A673 (cell line): ENCODE data around the gene SLC26A3. TPM values are rescaled to one million over a fixed set of nuclear protein-coding genes. Genes with fewer than 3 reads are reported as not detected.

Source experiments
- BruUV-seq: library from RNA; stranded (reverse); fragments of 400-500 nt; replicated peaks from 2 replicates; lab custom pipeline; 2021; lab: Mats Ljungman, UMichigan
- CTCF ChIA-PET: fragments of 300-600 bp; sonication (Branson Sonifier 250); formaldehyde crosslinking; loops from one replicate; lab custom pipeline; 2022; ENCODE audit warnings: antibody characterized with exemption; lab: Charles Lee
- POLR2A ChIA-PET: fragments of 300-600 bp; sonication (Branson Sonifier 250); formaldehyde crosslinking; loops from one replicate; lab custom pipeline; 2022; ENCODE audit warnings: antibody characterized with exemption; ENCODE audit not compliant: low non-redundant PET; lab: Charles Lee
- DNase-seq: peaks from one replicate; pipeline ENCODE4 v3.0.0-alpha.2; 2015; ENCODE audit warnings: low spot score
- H3K27ac ChIP-seq: fragments of 200-600 bp; sonication (generic); 2 replicates; pipeline ENCODE4 v1.5.1; 2016; ENCODE audit warnings: mixed run types, low read depth, mild to moderate bottlenecking, mixed read lengths, antibody characterized with exemption, low read length; ENCODE audit not compliant: poor library complexity, severe bottlenecking
- H3K27me3 ChIP-seq: fragments of 200-600 bp; sonication (generic); replicated peaks from 2 replicates; pipeline ENCODE4 v1.6.1; 2017; ENCODE audit warnings: mixed run types, low read depth, mild to moderate bottlenecking, mixed read lengths, antibody characterized with exemption, low read length; ENCODE audit not compliant: insufficient read depth, poor library complexity
- H3K36me3 ChIP-seq: fragments of 200-600 bp; sonication (generic); 2 replicates; pipeline ENCODE4 v1.6.1; 2016; ENCODE audit warnings: mixed run types, mild to moderate bottlenecking, mixed read lengths, antibody characterized with exemption, low read length; ENCODE audit not compliant: insufficient read depth, poor library complexity, severe bottlenecking
- H3K4me1 ChIP-seq: fragments of 200-600 bp; sonication (generic); 2 replicates; pipeline ENCODE4 v1.6.1; 2017; ENCODE audit warnings: mixed run types, mild to moderate bottlenecking, mixed read lengths, antibody characterized with exemption, low read length; ENCODE audit not compliant: insufficient read depth, poor library complexity, severe bottlenecking
- H3K4me3 ChIP-seq: fragments of 200-600 bp; sonication (generic); 2 replicates; pipeline ENCODE4 v1.5.1; 2016; ENCODE audit warnings: low read depth, mixed run types, mild to moderate bottlenecking, mixed read lengths, low read length; ENCODE audit not compliant: poor library complexity, severe bottlenecking
- H3K9me3 ChIP-seq: fragments of 200-600 bp; sonication (generic); 2 replicates; pipeline ENCODE4 v1.6.1; 2016; ENCODE audit warnings: mixed run types, low read depth, mild to moderate bottlenecking, mixed read lengths, antibody characterized with exemption, low read length; ENCODE audit not compliant: poor library complexity, severe bottlenecking
- CTCF ChIP-seq: fragments of 300-800, 200-600 bp; sonication (generic); conservative IDR thresholded peaks from 2 replicates; pipeline ENCODE4 v1.5.1; 2017; ENCODE audit warnings: low read depth, mild to moderate bottlenecking, antibody characterized with exemption, low read length, moderate library complexity, mixed read lengths
- EZH2 ChIP-seq: fragments of 200-600 bp; sonication (generic); IDR thresholded peaks from 2 replicates; pipeline ENCODE4 v1.6.1; 2017; ENCODE audit warnings: borderline replicate concordance, low read depth, mild to moderate bottlenecking, mixed read lengths, antibody characterized with exemption, low read length; ENCODE audit not compliant: poor library complexity, severe bottlenecking
- intact Hi-C: fragments of 100-400 bp; cut with micrococcal nuclease; formaldehyde crosslinking; loops from one replicate; pipeline ENCODE4 v1.10.0; 2022; ENCODE audit not compliant: unreplicated experiment
- total RNA-seq: library from RNA; stranded (reverse); gene quantifications from 2 replicates; pipeline ENCODE4 v1.2.3, GENCODE V29; 2021

The SLC26A3 gene
- total RNA-seq, 1 experiment from 2014 or later: not detected

GRCh38 chr7:107785170-107785569 lies 17.9 kb downstream of the SLC26A3 start:
- Histone ChIP-seq H3K36me3 (no peaks in the 10 kb centered on the region), H3K9me3 (no peaks in the 10 kb centered on the region), H3K27ac (no peak overlapping the region), H3K4me1 (no peaks in the 10 kb centered on the region), H3K4me3 (no peak overlapping the region), H3K27me3 (peaks cover 5% of the 10 kb centered on the region)
- BruUV-seq: no TSS peak
- intact Hi-C loops: no loop called here
- CTCF ChIA-PET: no interaction called here
- TF ChIP-seq CTCF (no peak), EZH2 (no peak)
- no peak for DNase-seq
- POLR2A ChIA-PET: no interaction called here

- intact Hi-C loops: no loop called here
- no peak for DNase-seq
- ChIA-PET POLR2A (no interaction called here), CTCF (no interaction called here)
- no peaks in the 10 kb centered on the region for H3K36me3 ChIP-seq
- H3K9me3 ChIP-seq: no peaks in the 10 kb centered on the region
- H3K4me1 ChIP-seq: no peaks in the 10 kb centered on the region
- H3K27ac ChIP-seq: no peak overlapping the region
- H3K4me3 ChIP-seq: no peak overlapping the region
- BruUV-seq: no TSS peak
- TF ChIP-seq EZH2 (no peak), CTCF (no peak)
- peaks cover 5% of the 10 kb centered on the region for H3K27me3 ChIP-seq
Measured at GRCh38 chr7:107783648-107784047, 19.4 kb downstream of the SLC26A3 start.

GRCh38 chr7:107782374-107782773 lies 20.6 kb downstream of the SLC26A3 start:
- CTCF ChIA-PET: no interaction called here
- H3K4me1 ChIP-seq: no peaks in the 10 kb centered on the region
- H3K4me3 ChIP-seq: no peak overlapping the region
- H3K36me3 ChIP-seq: no peaks in the 10 kb centered on the region
- peaks cover 5% of the 10 kb centered on the region for H3K27me3 ChIP-seq
- intact Hi-C loops: no loop called here
- no TSS peak for BruUV-seq
- no peak overlapping the region for H3K27ac ChIP-seq
- POLR2A ChIA-PET: no interaction called here
- TF ChIP-seq CTCF (no peak), EZH2 (no peak)
- H3K9me3 ChIP-seq: no peaks in the 10 kb centered on the region
- DNase-seq: no peak
